ENCODE data around the gene RUBCN.
"Not testable (repeated sequence)": the region's sequence is repeated elsewhere in the genome, so short reads cannot be mapped to it uniquely, and the experiment has no call there.

Gene RUBCN

GRCh38 chr3:197675951-197676350 lies 60.8 kb downstream of the RUBCN start:
- TF ChIP-seq CTCF (IDR thresholded peaks at IDR 0.05; ENCODE audit: control insufficient read depth, extremely low read depth, insufficient read depth): no peak

GRCh38 chr3:197675563-197675860 lies 61.2 kb downstream of the RUBCN start:
- TF ChIP-seq CTCF (IDR thresholded peaks at IDR 0.05; ENCODE audit: control insufficient read depth, extremely low read depth, insufficient read depth): no peak
- DNase-seq (ENCODE audit: low read depth): no peak
- no peak overlapping the region for H3K4me3 ChIP-seq (ENCODE audit: low read depth, low read length)

More at GRCh38 chr3:197675951-197676350, 60.8 kb downstream of the RUBCN start:
- no peak overlapping the region for H3K4me3 ChIP-seq (ENCODE audit: low read depth, low read length)
- DNase-seq (ENCODE audit: low read depth): no peak

- TF ChIP-seq CTCF (IDR thresholded peaks at IDR 0.05; ENCODE audit: control insufficient read depth, extremely low read depth, insufficient read depth): no peak
- no peak overlapping the region for H3K4me3 ChIP-seq (ENCODE audit: low read depth, low read length)
- no peak for DNase-seq (ENCODE audit: low read depth)
Observed at GRCh38 chr3:197674741-197675562, 61.8 kb downstream of the RUBCN start.

- DNase-seq (ENCODE audit: low read depth): no peak
- TF ChIP-seq CTCF (IDR thresholded peaks at IDR 0.05; ENCODE audit: control insufficient read depth, extremely low read depth, insufficient read depth): no peak
- H3K4me3 ChIP-seq (ENCODE audit: low read depth, low read length): no peak overlapping the region
Observed at GRCh38 chr3:197673170-197673569, 63.5 kb downstream of the RUBCN start.

DNA sequence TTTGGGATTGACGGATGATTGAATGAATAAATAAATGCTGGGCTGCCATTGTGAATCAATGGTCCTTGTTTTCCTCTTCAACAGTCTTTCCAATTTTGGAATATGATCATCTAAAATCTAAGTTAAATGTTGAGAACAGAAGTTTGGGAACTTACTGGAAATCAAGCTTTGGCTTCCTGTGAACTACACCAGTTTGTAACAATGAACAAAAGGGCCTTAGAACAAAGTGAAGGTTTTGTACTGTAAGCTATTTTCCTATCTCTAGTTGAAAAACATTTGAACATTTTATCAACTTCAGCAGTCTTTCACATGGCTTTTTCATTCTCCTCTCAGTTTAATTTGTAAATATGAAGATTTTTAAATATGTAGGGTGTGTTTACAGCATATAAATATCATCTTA lies 66.3 kb downstream of the RUBCN start:
- no peak overlapping the region for H3K4me3 ChIP-seq (ENCODE audit: low read depth, low read length)
- no peak for DNase-seq (ENCODE audit: low read depth)
- TF ChIP-seq CTCF (IDR thresholded peaks at IDR 0.05; ENCODE audit: control insufficient read depth, extremely low read depth, insufficient read depth): no peak

DNA sequence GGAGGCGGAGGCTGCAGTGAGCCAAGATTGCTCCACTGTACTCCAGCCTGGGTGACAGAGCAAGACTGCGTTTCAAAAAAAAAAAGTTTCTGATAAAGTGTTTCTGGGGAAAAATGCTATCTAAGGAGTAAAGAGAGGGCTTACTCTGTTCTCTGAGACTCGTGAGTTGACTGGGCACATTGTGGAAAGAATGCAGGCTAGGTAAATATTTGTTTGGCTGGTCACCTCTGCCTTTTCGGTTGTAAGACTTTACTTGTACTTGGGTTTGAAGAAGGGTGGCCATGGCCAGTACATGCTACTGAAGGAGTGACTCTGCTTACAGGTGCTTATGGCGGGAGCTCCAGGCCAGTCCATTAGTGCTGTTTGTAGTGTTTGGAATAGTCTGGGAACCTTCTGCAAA lies 68.7 kb downstream of the RUBCN start:
- no peak overlapping the region for H3K4me3 ChIP-seq (ENCODE audit: low read depth, low read length)
- no peak for TF ChIP-seq CTCF (IDR thresholded peaks at IDR 0.05; ENCODE audit: control insufficient read depth, extremely low read depth, insufficient read depth)
- peak; percentile 13 for DNase-seq (ENCODE audit: low read depth)

GRCh38 chr3:197667293-197667692 lies 69.4 kb downstream of the RUBCN start:
- not testable (repeated sequence) for DNase-seq (ENCODE audit: low read depth); H3K4me3 ChIP-seq (ENCODE audit: low read depth, low read length)

DNA sequence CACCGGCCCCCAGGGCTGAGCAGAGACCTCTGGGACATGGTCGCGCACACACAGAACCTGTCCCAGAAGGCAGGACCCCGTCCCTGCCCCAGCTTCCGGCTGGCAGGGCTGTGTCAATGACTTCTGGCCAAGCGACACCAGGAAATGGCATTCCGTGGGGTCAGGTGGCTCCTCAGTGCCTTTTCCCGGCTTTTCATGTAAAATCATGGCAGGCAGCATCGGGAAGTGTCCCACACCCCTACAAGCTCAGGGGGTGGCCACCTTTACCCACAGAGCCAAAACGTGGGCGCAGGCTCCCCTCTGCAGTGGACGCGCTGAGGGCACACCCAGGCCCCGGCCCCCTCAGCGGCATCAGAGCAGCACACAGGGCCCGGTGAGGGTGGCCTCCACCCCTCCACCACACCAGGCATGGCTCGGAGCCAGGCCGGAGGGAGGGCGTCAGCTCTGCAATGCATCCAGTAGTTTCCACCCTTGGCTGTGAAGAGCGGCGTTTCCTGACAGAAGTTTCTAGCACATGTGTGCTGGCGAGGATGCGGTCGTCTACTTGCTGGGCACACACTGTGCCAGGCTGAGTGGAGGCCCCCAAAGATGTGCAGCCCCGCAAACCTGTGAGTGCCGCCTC lies 70.4 kb downstream of the RUBCN start:
- not testable (repeated sequence) for DNase-seq (ENCODE audit: low read depth); H3K4me3 ChIP-seq (ENCODE audit: low read depth, low read length)

DNA sequence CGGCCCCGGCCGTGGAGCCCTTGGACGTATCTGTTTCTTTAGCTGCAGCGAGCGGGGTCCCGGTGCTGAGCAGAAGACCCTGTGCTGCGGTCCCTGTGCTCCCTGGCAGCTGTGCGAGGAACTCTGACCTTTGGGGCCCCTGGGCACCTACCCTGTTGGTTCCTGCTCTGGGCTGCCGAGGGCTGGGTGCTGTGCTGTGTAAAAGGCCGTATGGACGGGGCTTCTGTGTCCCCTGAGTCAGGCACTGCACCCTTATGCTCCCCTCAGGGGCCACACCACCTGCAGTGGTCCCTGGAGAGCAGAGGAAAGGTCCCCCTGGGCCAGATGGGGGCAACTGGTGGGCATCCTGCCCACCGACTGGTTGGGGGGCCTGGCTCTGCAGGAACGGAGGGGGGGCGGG lies 71.2 kb downstream of the RUBCN start:
- not testable (repeated sequence) for DNase-seq (ENCODE audit: low read depth); H3K4me3 ChIP-seq (ENCODE audit: low read depth, low read length)

GRCh38 chr3:197665142-197665491 lies 71.6 kb downstream of the RUBCN start:
- not testable (repeated sequence) for H3K4me3 ChIP-seq (ENCODE audit: low read depth, low read length); DNase-seq (ENCODE audit: low read depth)

- DNase-seq (ENCODE audit: low read depth); H3K4me3 ChIP-seq (ENCODE audit: low read depth, low read length): not testable (repeated sequence)
Observed at GRCh38 chr3:197664414-197665141, 72.1 kb downstream of the RUBCN start.
